PFSK-1 (cell line): ENCODE measurements around the gene MACF1.

Source experiments
- FOXP2 ChIP-seq: optimal IDR thresholded peaks from 2 replicates; pipeline ENCODE3; 2011; ENCODE audit warnings: borderline replicate concordance, control low read depth, inconsistent platforms; ENCODE audit not compliant: insufficient read depth; ENCODE audit errors: extremely low read length, extremely low read depth
- POLR2AphosphoS5 ChIP-seq: IDR thresholded peaks from 2 replicates; pipeline ENCODE4 v1.6.1; 2012; ENCODE audit warnings: low read depth, mild to moderate bottlenecking, control low read depth, low read length, moderate library complexity
- REST ChIP-seq, 2 experiments: IDR thresholded peaks; 2 replicates each; pipeline versions ENCODE4 v1.6.1 to v1.8.0; 2011 to 2012; ENCODE audit warnings: low read depth in 2 of 2, low read length in 2 of 2, control low read depth in 1 of 2, inconsistent platforms in 1 of 2, mild to moderate bottlenecking in 1 of 2, moderate library complexity in 1 of 2; ENCODE audit not compliant: insufficient read depth in 1 of 2
- SIN3A ChIP-seq: IDR thresholded peaks from 2 replicates; pipeline ENCODE4 v1.6.1; 2012; ENCODE audit warnings: mild to moderate bottlenecking, low read length, moderate library complexity, borderline replicate concordance; ENCODE audit not compliant: insufficient read depth
- TAF1 ChIP-seq: IDR thresholded peaks from 2 replicates; pipeline ENCODE4 v1.6.1; 2012; ENCODE audit warnings: low read length, control low read depth, borderline replicate concordance; ENCODE audit not compliant: insufficient read depth

GRCh38 chr1:39474810-39475209 is 270.3 kb downstream of the MACF1 start:
- no peak for TF ChIP-seq POLR2AphosphoS5
- TF ChIP-seq TAF1 = no peak
- no peak for TF ChIP-seq REST (IDR thresholded peaks at IDR 0.05; ENCODE audit: insufficient read depth in 1 of 2, low read depth in 2 of 2, low read length in 2 of 2)
- TF ChIP-seq FOXP2 = no peak
- TF ChIP-seq SIN3A = no peak
